OCI-LY1 (cell line): Measurements from ENCODE around the gene OR6C65.

Experiments
- CTCF ChIP-seq: fragments of 200-600 bp; sonication (generic), shearing (Covaris generic); IDR thresholded peaks from 2 replicates; pipeline ENCODE4 v1.5.1; 2017; ENCODE audit warnings: mild to moderate bottlenecking, antibody characterized with exemption, low read length, moderate library complexity, mixed read lengths
- EZH2 ChIP-seq: fragments of 200-600 bp; sonication (generic), shearing (Covaris generic); IDR thresholded peaks from 2 replicates; pipeline ENCODE4 v1.8.0; 2017; ENCODE audit warnings: borderline replicate concordance, mixed run types, mild to moderate bottlenecking, antibody characterized with exemption, low read length, moderate library complexity, mixed read lengths

DNA sequence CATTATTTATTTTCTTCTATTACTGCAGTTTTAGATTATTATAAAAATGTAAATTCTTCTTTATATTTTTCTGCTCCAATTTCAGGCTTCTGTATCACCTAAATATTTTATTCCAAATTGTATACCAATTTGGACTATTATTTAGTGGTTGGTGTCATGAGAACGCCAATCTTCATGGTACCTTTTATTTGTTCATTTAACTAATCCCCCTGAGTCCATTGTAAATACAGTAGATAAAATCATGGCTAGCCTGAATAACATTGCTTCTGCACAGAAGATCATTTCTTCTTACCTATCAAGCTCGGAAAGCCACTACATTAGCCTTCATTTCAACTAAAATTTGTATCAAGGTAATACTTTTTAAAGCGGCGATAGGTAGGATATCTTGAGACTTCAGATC lies 37.7 kb upstream of the OR6C65 start, which contains the start of gene OR6C75:
- TF ChIP-seq CTCF, result no peak
- no peak for TF ChIP-seq EZH2
